ENCODE results near the gene HSD17B2.

Gene HSD17B2

GRCh38 chr16:82020051-82020450 lies 15.0 kb upstream of the HSD17B2 start:
- DNase-seq: no peak

DNA sequence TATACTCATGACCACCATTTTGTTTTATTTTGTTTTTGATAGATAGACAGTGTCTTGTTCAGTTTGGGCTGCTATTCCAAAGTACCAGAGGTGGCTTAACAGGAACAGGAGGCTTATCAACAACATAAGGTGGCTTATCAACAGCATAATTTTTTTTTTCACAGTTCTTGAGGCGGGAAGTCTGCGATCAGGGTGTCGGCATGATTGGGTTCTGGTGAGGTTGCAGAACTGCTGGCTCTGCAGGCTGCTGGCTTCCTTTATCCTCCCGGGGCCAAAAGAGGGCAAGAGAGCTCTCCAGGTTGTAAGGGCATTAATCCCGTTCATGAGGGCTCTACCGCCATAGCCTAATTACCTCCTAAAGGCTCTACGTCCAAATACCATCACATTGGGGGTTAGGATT lies 11.8 kb upstream of the HSD17B2 start:
- DNase-seq: no peak

DNA sequence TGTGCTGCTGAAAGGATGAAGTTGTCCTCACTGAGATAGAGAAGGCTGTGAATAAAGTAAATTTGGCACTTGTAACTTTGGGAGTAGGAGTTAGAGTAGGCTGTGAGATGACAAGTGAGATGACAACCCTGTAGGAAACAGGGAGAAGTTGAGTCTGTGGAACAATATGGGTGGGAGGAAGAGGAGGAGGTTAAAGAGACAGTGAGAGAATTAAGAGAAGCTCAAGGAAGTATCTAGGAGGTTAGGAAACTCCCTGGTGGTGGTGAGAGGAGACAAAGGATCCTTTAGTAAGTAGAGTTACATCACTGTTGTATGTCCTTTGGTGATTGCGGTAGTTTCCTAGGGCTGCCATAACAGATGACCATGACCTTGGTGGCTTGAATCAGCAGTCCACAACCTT lies 10.7 kb upstream of the HSD17B2 start:
- no peak for DNase-seq

DNA sequence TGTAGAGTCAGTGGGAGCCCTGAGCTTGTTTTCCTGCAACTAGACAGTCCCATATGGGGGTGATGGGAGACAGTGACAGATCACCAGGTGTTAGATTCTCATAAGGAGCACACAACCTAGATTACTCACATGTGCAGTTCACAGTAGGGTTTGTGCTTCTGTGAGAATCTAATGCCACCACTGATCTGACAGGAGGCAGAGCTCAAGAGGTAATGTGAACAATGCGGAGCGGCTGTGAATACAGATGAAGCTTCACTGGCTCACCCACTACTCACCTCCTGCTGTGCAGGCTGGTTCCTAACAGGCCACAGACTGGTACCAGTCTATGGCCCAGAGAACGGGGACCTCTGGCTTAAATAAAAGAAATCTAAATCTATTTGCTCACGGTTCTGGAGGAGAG lies 10.2 kb upstream of the HSD17B2 start:
- no peak for DNase-seq

- DNase-seq: no peak
These were observed 7.4 kb upstream of the HSD17B2 start for GRCh38 chr16:82027629-82028064.

GRCh38 chr16:82031116-82032084 lies 3.7 kb upstream of the HSD17B2 start:
- DNase-seq: no peak

DNA sequence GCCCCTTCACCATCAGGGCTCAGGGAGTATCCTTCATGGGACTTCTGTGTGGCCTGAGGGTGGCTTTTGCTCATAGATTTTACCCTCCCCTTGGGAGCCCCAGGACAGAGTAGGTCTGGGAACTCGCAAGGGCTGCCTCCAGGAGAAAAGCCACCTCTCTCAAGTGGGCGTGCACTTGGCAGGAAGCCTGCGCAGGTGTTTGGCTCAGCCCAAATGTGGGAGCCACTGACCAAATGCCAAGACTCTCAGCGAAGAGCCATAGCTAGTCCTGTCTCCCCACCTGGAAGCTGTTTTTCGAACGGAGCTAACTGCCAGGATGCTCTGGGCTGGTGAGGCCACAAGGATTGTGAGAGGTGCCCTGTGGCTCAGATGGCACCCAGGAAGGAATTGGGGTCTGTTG lies 2.0 kb upstream of the HSD17B2 start:
- no peak for DNase-seq

DNA sequence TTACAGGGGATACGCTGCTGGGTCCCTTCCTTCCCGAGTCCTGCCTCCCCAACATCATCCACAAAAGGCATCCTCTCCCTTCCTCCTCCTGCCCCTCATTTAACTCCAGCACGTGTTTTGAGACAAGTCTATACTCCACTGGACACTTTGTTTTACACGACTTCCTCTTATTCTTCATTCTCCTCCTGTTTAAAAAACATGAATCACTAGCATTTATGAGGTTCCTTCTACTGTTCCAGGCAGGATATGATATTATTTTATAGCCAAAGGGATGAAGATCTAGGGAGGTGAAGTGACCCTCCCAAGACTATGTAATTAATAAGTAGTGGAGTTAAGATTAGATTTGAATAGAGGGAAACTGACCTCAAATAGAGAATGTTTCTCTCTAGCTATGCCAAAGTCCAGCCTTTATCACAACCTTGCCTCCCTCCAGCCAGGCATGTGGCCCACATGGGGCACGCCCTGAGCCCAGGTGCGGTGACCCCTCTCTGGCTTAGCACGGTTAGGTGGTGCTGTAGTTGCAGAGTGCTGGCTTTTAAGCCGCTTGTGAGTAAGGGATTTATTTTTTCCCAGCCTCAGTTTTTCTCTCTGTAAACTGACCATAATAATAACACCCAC lies 1.3 kb upstream of the HSD17B2 start:
- no peak for DNase-seq

GRCh38 chr16:82037251-82037650 lies 2.2 kb downstream of the HSD17B2 start:
- no peak for DNase-seq

DNA sequence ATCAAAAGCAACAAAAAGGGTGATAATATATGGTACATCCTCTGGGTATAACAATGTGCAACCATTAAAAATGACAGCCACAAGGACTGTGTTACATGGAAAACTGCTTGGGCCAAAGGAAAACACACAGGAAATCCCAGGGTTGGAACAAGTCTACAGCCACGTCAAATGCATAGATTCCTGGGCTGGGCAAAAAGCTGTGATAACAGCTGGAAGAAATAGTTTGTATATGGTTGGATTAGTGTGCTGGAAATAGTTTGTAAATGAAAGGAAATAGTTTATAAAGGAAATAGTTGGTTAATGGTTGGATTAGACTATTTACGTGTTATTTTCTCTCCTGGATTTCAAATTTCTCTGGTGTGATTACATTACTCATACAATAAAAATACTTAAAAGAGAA lies 2.6 kb downstream of the HSD17B2 start:
- DNase-seq: no peak

GRCh38 chr16:82040296-82040695 lies 5.2 kb downstream of the HSD17B2 start:
- DNase-seq: no peak

DNA sequence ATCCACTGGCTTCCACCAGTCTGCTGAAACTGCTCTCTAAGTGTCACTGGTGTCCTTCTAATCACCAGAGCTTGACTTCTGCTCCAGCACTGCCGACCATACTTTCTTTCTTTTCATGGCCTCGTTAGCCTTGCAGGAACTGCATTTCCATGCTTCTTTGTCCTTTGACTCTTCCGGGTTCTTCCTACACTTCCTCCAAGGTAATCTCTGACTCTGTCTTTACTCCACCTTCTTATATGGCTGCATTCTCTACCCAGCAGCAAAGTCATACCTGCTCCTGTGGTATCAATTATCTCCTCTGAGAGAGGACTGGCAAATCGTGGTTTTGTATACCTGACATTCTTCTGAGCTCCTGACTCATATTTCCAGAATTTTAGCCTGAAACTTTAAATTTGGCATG lies 6.5 kb downstream of the HSD17B2 start:
- DNase-seq: no peak

DNA sequence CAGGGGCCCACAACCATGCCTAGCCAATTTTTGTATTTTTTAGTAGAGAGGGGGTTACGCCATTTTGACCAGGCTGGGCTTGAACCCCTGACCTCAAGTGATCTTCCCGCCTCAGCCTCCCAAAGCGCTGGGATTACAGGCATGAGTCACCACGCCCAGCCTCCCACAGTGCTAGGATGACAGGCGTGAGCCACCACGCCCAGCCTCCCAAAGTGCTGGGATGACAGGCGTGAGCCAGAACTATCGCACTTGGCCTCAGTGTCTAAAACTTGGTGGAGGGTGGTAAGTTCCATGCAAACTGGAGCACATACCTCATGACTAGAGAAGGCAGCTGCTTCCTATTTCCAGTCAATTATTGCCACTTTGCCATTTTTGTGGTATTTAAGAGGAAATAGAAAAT lies 7.1 kb downstream of the HSD17B2 start:
- DNase-seq: no peak

GRCh38 chr16:82042846-82043245 lies 7.8 kb downstream of the HSD17B2 start:
- DNase-seq: no peak

DNA sequence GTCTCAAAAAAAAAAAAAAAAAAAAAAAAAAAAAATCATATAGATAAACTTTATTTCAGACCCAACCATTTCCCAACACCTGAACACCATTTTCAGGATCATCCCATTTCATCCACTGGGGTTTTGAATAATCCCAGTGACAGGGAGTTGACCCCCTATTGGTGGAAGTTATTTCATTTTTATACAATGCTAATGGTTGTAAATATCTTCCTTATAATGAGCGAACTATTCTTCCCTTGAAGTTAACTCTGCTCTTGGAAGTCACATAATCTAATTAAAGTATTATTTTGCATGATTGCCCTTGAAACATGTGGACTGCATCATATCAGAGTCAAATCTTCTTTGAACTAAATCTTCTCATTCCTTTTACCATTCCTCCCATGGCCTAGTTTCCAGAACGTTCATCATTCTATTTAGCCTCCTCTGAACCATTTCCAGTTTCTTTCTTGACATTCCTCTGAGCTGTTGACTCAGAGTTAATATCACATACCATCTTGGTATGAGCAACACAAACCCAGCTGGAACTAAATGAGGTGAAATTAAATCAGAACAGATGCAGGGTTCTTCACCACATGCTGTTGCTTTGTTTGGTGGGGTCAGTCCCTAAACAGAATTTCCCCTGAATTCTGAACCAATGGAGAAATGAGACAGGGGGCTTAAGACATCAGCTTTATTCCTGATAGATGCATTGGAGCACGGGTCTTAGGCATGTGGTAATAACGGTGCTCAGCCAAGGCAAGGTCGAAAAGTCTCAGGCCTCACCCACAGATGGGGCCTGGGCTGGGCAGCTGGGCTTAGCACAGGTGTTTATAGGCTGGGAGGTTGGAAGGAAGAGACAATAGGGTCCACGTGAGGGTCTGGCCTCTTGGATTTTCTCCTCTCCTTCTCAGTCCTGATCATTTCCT lies 8.9 kb downstream of the HSD17B2 start:
- no peak for DNase-seq

GRCh38 chr16:82044585-82044911 lies 9.5 kb downstream of the HSD17B2 start:
- DNase-seq: no peak

- no peak for DNase-seq
These were observed 10.4 kb downstream of the HSD17B2 start for GRCh38 chr16:82045465-82045864.

- DNase-seq: no peak
These were observed 11.5 kb downstream of the HSD17B2 start for GRCh38 chr16:82046541-82046940.

GRCh38 chr16:82046941-82047340 lies 11.9 kb downstream of the HSD17B2 start:
- no peak for DNase-seq

DNA sequence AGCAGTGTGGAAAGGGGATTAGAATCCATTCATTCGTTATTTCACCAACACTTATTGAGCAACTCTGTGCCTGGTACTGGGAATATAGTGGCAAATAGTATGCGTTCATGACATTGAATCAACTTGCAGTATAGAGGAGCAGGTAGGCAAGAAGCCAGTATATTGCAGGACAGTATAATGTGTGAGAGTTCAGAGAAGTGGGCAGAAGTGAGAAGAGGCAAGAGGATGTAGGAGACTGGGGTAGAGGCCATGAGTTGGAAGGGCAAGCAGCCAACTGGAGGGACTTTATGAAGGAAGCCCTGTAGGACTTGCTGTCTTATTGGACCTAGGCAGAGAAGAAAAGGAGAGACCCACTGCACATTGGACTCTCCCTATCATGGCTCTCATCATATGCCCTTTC lies 12.3 kb downstream of the HSD17B2 start:
- DNase-seq: no peak

DNA sequence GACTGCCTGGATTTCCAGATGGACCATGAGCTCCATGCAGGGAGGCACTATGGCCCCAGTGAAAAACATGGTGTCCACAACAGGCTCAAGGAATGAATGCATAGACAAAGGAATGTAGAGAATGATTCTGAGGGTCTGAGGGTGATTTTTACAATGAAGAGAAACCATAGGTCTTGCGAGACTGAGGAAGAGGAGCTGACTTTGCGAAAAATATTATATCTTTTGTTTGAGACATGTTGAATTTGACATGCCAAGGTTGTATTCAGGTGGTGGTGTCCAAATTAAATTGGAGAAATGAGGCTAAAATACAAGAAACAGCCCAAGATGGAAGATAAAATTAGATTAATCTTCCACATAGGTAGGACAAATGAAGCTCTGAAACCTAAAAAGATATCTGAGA lies 12.7 kb downstream of the HSD17B2 start:
- no peak for DNase-seq

DNA sequence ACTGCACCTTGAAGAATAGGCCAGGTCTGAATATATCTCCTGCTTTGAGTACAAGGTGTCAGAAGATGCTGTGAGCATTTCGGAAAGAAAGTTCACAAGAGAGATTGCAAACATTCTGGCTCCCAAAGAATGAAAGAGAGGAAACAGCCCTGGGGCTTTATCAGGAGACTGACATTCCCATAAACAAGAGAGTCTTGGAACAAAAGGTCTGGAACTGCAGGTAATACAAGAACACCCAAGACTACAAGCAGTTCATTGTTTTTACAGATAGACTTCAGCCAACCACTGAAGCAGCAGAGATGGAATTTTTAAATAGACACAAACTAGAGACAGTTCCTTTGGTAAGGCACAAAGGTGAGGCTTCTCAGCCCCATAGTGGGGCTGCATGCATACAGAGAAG lies 14.4 kb downstream of the HSD17B2 start:
- no peak for DNase-seq

DNA sequence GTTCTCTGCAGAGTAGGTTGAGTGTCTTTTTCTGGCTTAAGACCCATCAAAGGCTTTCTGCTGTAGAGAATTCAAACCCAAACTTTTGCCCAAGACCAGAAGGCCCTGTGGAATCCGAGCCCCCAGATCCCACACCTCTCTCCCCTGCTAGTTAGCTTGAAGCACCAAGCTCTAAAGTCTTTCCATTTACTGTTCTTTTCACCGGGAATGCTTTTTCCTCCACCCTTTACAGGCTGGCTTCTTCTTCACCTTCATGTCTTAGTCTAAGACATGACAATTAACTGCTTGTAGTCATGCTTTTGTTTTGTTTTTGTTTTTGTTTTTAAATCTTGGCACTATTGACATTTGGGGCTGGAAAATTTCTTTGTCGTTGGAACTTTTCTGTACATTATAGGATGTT lies 15.5 kb downstream of the HSD17B2 start:
- DNase-seq: no peak

Data from NCI-H510A (cell line).